GM19240 (cell line): ENCODE results near the gene CSN3.
"Not testable (repeated sequence)": the region's sequence is repeated elsewhere in the genome, so short reads cannot be mapped to it uniquely, and the experiment has no call there.

ENCODE experiments used
- DNase-seq: peaks from one replicate; pipeline ENCODE4 v3.0.0; 2011; ENCODE audit warnings: low spot score; ENCODE audit not compliant: insufficient read length

The CSN3 gene, protein sequence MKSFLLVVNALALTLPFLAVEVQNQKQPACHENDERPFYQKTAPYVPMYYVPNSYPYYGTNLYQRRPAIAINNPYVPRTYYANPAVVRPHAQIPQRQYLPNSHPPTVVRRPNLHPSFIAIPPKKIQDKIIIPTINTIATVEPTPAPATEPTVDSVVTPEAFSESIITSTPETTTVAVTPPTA

DNA sequence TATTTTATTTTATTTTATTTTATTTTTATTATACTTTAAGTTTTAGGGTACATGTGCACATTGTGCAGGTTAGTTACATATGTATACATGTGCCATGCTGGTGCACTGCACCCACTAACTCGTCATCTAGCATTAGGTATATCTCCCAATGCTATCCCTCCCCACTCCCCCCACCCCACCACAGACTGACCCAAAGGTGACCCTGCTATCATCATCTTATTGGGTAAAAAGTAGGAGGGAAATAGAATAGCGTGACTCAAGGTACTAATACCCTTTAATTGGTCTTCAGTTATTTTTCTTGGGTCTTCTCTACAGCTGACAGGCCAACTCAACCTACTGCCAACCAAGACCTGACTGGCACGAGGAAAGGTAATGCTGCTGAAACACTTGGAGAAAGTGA, at the start of gene CSN3:
Gene CSN3 (plus strand): TSS at position 301 of the 400 bp plus-strand sequence. CDS start 2,223 bp downstream, outside the sequence.
- not testable (repeated sequence) for DNase-seq

GRCh38 chr4:70192895-70193294, 49.5 kb upstream of the CSN3 start:
- DNase-seq: no peak

DNA sequence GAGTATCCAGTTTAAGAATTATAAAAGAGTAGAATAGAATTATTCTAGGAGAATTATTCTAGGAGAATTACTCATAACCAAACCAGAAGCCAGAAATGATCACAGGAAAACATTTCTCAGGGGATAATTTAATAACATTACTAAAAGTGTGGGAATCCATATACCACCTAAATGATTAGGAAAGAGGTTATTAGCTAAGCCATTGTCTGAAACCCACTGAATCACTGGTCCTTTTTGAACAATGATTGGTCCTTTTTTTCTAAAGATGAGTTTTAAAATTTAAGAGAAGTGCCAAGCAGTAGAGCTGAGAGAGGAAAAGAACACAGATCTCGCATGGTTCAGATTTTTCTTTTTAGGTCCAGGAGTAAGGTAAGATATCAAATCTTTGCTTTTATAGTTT, 47.0 kb upstream of the CSN3 start, which contains the start of gene ODAM:
Gene ODAM (plus strand): TSS at position 301 of the 400 bp plus-strand sequence. CDS start 819 bp downstream, outside the sequence.
- DNase-seq: no peak

DNA sequence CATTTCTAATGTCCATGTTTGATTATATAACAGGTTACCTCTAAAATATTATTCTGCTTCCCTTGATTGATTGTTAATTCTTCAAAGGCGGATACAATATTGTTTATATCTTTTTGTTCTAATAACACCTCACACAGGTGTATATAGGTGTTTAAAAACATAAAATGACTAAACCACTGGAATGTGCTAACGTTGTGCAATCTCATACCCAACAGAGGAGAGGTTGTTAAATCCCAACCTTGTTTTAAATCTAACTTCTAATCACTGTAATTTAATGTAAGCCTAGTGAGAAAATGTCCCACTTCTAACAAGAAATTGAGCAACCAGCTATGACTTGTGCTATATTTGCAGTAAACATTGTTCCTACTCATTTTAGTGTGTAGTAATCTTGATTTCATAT, 45.5 kb upstream of the CSN3 start:
- DNase-seq: no peak

GRCh38 chr4:70197842-70198241, 44.6 kb upstream of the CSN3 start:
- no peak for DNase-seq

DNA sequence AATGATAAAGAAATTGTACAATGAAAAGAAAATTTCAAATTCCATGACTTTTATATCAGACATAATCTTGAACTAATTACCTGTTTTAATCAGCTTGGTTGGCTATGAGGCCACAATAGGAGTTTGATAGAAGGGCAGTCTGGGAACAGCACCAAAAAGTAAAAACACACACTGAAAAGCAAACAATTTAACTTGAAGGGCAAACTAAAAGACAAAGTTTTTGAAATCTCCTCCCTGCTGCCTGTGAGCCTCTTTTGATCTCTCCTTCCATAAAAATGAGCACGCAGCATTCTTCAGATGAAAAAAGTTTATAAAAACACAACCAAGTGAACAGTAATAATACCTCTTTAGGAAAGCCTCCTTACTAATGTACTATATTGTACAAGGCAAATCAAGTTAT, 38.8 kb upstream of the CSN3 start:
- no peak for DNase-seq

DNA sequence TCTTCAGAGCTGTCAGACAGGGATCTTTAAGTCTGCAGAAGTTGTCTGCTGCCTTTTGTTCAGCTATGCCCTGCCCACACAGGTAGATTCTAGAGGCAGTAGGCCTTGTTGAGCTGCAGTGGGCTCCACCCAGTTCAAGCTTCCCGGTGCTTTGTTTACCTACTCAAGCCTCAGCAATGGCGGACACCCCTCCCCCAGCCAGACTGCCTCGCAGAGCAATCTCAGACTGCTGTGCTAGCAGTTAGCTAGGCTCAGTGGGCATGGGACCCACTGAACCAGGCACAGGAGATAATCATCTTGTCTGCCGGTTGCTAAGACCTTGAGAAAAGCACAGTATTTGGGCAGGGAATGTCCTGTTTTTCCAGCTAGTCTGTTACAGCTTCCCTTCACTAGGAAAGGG, 29.6 kb upstream of the CSN3 start:
- not testable (repeated sequence) for DNase-seq

GRCh38 chr4:70216109-70216508, 26.3 kb upstream of the CSN3 start:
- DNase-seq: not testable (repeated sequence)

DNA sequence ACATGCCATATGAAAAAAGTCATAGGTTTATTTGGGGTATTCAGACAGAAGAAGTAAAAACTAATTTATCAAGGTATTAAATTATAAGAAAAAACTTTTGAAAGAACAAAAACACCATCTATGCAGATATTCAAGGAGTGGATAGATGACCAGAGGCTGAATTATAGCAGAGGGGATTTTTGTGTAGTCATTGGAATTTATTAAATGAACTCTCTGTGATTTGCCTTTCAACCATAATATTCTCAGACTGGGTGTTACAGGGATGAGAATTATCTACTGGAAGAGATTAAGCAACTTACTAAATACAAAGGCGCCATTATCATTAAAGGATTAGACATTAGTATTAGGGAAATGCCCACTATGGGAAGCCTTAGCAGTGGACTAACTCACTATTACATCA, 25.8 kb upstream of the CSN3 start:
- not testable (repeated sequence) for DNase-seq

DNA sequence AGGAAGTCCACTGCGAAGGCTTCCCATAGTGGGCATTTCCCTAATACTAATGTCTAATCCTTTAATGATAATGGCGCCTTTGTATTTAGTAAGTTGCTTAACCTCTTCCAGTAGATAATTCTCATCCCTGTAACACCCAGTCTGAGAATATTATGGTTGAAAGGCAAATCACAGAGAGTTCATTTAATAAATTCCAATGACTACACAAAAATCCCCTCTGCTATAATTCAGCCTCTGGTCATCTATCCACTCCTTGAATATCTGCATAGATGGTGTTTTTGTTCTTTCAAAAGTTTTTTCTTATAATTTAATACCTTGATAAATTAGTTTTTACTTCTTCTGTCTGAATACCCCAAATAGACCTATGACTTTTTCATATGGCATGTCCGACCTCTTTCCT, 21.0 kb upstream of the CSN3 start:
- DNase-seq: not testable (repeated sequence)

DNA sequence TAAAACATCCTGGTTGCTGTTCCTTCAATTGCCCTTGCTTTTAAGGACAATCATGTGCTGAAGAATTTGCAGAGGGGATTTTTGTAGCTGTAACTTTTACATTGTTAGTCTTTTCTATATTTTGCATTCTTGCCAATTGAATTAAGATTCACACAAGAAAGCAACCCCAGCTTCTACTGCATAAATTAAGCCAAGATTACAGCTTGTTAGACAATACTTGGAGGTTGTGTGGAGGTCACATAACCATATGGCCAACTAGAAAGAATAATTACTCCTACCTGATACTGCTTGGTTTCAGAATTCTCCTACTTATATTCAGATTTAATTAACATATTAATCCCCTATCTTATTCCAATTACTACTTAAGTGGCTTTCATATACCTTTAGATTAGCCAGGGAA, 20.6 kb upstream of the CSN3 start:
- not testable (repeated sequence) for DNase-seq

DNA sequence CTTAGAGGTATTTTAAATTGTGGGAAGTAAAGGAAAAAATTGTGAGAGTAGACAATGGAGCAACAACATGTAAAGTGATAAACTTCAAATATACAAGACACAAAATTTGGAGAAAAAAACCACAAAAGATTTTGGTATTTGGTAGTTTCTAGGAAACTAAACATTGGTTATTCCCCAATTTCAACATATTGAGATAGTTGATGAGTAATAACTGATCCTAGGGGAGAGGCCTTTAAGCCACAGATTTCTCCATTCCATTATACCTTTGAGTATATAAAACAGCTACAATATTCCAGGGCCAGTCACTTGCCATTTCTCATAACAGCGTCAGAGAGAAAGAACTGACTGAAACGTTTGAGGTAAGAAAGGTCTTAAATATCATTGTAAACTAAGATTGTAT, 16.6 kb upstream of the CSN3 start, which contains the start of gene FDCSP:
Gene FDCSP (plus strand): TSS at position 301 of the 400 bp plus-strand sequence. CDS start 5,071 bp downstream, outside the sequence.
- no peak for DNase-seq

GRCh38 chr4:70236125-70236524, 6.3 kb upstream of the CSN3 start:
- DNase-seq: no peak

GRCh38 chr4:70239131-70239883, 3.1 kb upstream of the CSN3 start:
- DNase-seq: no peak

DNA sequence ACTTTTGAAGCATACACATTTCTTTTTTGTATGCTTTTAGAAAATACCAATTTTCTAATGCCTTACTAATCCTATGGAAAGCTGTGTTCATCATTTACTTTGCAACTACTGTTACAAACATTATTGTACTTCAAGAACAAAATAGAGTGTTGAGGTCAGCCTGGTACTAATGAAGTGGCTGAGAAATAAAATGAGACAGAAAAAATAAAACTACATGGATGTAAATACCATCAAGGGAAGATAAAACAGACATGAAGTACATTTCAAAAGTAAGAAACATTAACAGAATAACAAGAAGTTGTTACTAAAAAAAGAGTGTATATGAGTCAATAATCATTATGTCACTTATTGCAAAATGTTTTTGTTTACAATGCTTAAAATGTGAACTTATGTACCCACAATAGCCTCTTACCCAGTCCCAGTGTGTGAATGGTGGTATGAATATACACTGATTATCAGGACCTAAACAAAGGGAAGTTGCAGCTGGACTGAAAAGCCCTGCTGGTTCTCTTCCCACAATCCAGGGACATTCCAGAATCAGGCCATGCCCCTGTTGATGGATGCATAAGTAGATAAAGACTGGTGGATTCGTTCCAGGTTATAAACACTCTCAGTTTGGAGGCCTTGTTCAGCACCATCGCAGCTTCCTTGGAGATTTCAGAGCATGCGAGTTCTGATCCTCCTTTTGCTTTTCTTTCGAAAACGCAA, 2.4 kb upstream of the CSN3 start:
- DNase-seq: no peak

DNA sequence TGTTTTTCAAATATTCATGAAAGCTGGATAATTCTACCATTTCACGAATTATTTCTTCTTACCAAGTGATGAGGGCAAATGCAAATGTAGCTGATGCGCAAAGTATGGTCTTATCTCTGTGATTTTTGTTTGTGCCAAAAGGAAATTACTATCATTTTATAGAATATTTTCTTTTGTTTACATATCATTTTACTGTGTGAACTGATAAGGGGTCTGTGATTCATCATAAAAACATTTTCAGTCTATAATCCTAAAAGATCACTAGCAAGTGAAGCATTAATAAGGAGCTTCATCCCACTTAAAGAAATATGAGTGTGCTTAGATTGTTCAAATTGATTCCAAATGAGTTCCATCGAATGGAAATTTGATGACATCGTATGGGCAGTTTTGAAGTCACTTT, 694 bp downstream of the CSN3 start:
- no peak for DNase-seq

DNA sequence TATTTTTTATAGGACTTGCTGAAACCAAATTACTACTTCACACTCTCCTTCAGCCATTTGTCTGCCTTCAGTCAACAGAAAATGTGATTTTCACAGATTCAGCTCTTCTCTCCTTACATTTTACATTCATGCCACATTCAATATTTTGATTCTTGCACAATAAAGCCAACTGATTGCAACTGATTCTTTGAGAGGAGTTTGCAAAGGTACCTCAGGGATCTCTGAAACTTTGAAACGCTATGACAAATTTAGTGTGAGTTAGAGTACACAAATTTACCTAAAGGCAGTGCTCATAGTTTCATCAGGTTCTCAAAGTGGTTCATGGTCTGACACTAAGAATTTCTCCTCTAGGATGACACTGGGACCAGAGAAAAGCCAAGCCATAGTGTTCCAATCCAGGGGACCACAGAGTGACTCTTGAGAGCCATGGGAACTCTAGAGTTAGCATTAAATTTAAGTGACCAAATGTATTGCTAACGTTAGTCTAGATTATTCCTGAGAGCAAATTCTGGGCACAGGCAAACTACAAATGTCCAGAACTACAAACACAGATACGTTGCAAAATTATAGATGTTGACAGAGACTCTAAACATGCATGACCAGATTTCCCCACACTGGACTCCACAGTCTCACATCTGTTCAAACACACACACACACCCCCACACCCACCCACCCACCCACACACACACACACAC, 9.0 kb downstream of the CSN3 start:
- DNase-seq: no peak

- no peak for DNase-seq
Measured at GRCh38 chr4:70251945-70252277, 9.5 kb downstream of the CSN3 start.

DNA sequence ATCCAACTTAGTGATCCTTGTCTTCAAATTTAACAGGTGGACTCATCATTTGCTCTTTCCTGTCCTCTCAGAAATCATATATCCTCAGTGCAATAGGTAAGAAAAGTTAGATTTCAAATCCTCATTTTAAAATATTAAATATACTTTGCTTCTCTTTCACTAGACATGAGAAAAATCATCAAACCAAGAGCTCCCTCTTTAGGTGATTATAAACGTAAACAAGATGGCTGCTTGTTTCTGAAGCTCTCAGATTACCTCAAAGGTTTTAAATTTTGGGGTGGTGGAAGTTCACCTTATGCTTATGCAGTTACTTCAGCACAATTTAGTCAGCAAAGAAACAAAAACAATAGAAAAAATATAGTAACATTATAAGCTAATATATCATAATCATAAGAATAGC, 27.3 kb downstream of the CSN3 start:
- no peak for DNase-seq

DNA sequence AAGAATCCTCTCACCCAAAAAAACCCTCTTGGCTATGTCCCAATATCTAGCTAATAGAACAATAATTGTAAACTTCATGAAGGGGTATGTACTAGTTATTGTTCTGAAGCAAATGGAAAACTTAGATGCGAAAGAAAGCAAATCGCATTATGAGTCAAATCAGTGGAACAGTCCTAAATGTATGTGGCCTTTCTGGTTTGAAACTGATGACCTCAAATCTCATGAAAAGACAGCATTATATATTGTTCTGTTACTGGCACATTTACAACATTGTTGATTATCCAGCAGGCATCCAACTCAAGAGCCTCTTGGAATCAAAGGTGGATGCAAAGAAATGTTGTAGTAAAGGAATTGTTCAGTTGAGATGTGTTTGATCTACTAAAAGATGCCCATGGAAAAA, 34.7 kb downstream of the CSN3 start:
- no peak for DNase-seq

GRCh38 chr4:70280567-70280966, 38.2 kb downstream of the CSN3 start:
- no peak for DNase-seq

GRCh38 chr4:70288651-70289050, 46.3 kb downstream of the CSN3 start:
- no peak for DNase-seq
